Dendritic cell treated with granulocyte-macrophage colony-stimulating factor and Interleukin-4, amounts not matched to agents 40 ng/mL and 50 ng/mL, for 4 days (primary cell): ENCODE measurements around the gene USP43.
A peak's percentile ranks its signal among the peaks of the same experiment; 100 is the strongest.
"Not testable (repeated sequence)": the region's sequence is repeated elsewhere in the genome, so short reads cannot be mapped to it uniquely, and the experiment has no call there.

Source experiments
- H3K27ac Mint-ChIP-seq: one replicate; pipeline ENCODE4 v1.8.0; 2022; ENCODE audit warnings: mild to moderate bottlenecking, mixed read lengths
- H3K27me3 Mint-ChIP-seq: one replicate; pipeline ENCODE4 v1.8.0; 2022; ENCODE audit warnings: mild to moderate bottlenecking, mixed read lengths
- H3K36me3 Mint-ChIP-seq: one replicate; pipeline ENCODE4 v1.8.0; 2022; ENCODE audit warnings: low read depth, mixed read lengths
- H3K4me1 Mint-ChIP-seq: one replicate; pipeline ENCODE4 v1.8.0; 2022; ENCODE audit warnings: low read depth, mixed read lengths
- H3K4me3 Mint-ChIP-seq: one replicate; pipeline ENCODE4 v1.8.0; 2022; ENCODE audit warnings: mild to moderate bottlenecking, moderate library complexity, mixed read lengths
- H3K9me3 Mint-ChIP-seq: one replicate; pipeline ENCODE4 v1.8.0; 2022; ENCODE audit warnings: mixed read lengths
- intact Hi-C: fragments of 100-400 bp; cut with micrococcal nuclease; formaldehyde crosslinking; loops from one replicate; pipeline ENCODE4 v1.15.0; 2022

Gene USP43

GRCh38 chr17:9636501-9636900 is 8.8 kb upstream of the USP43 start:
- Mint-ChIP-seq H3K9me3 (no peaks in the 10 kb centered on the region), H3K27me3 (peaks cover 9% of the 10 kb centered on the region), H3K4me3 (no peak overlapping the region), H3K4me1 (no peaks in the 10 kb centered on the region), H3K36me3 (no peaks in the 10 kb centered on the region), H3K27ac (no peak overlapping the region)
- intact Hi-C loops = no loop called here

- H3K9me3 Mint-ChIP-seq, intact Hi-C loops, H3K27ac Mint-ChIP-seq, H3K4me1 Mint-ChIP-seq, H3K36me3 Mint-ChIP-seq, H3K4me3 Mint-ChIP-seq: not testable (repeated sequence)
- H3K27me3 Mint-ChIP-seq = peaks cover 12% of the 10 kb centered on the region
Measured at GRCh38 chr17:9640388-9640787, 4.9 kb upstream of the USP43 start.

- Mint-ChIP-seq H3K27me3 (peaks cover 34% of the 10 kb centered on the region), H3K4me3 (no peak overlapping the region)
Measured at GRCh38 chr17:9643611-9644010, 1.7 kb upstream of the USP43 start.

GRCh38 chr17:9645851-9646545 is 681 bp downstream of the USP43 start:
- Mint-ChIP-seq H3K36me3 (no peaks in the 10 kb centered on the region), H3K4me1 (peaks cover 23% of the 10 kb centered on the region), H3K9me3 (no peaks in the 10 kb centered on the region), H3K27me3 (peaks cover 39% of the 10 kb centered on the region), H3K4me3 (peak overlapping the region; percentile 59), H3K27ac (no peak overlapping the region)
- intact Hi-C loops = no loop called here

More at GRCh38 chr17:9643611-9644010, 1.7 kb upstream of the USP43 start:
- no peaks in the 10 kb centered on the region for H3K36me3 Mint-ChIP-seq
- H3K9me3 Mint-ChIP-seq = no peaks in the 10 kb centered on the region
- intact Hi-C loops = no loop called here
- peaks cover 19% of the 10 kb centered on the region for H3K4me1 Mint-ChIP-seq
- H3K27ac Mint-ChIP-seq = no peak overlapping the region

GRCh38 chr17:9646546-9646885 is 1.2 kb downstream of the USP43 start:
- Mint-ChIP-seq H3K27me3 (peaks cover 39% of the 10 kb centered on the region), H3K9me3 (no peaks in the 10 kb centered on the region)

GRCh38 chr17:9647014-9647413 is 1.7 kb downstream of the USP43 start:
- intact Hi-C loops = no loop called here
- Mint-ChIP-seq H3K4me3 (no peak overlapping the region), H3K27ac (no peak overlapping the region), H3K27me3 (peaks cover 39% of the 10 kb centered on the region), H3K9me3 (no peaks in the 10 kb centered on the region), H3K4me1 (peaks cover 23% of the 10 kb centered on the region), H3K36me3 (no peaks in the 10 kb centered on the region)

More at GRCh38 chr17:9646546-9646885, 1.2 kb downstream of the USP43 start:
- Mint-ChIP-seq H3K36me3 (no peaks in the 10 kb centered on the region), H3K4me3 (no peak overlapping the region), H3K4me1 (peaks cover 23% of the 10 kb centered on the region), H3K27ac (no peak overlapping the region)
- intact Hi-C loops = no loop called here

GRCh38 chr17:9648521-9649110 is 3.3 kb downstream of the USP43 start:
- H3K36me3 Mint-ChIP-seq = no peaks in the 10 kb centered on the region
- no peaks in the 10 kb centered on the region for H3K9me3 Mint-ChIP-seq
- H3K27me3 Mint-ChIP-seq = peaks cover 39% of the 10 kb centered on the region
- no peak overlapping the region for H3K4me3 Mint-ChIP-seq
- intact Hi-C loops = no loop called here
- peaks cover 23% of the 10 kb centered on the region for H3K4me1 Mint-ChIP-seq
- no peak overlapping the region for H3K27ac Mint-ChIP-seq

- Mint-ChIP-seq H3K4me1 (no peaks in the 10 kb centered on the region), H3K27ac (no peak overlapping the region), H3K36me3 (no peaks in the 10 kb centered on the region), H3K9me3 (no peaks in the 10 kb centered on the region), H3K4me3 (no peak overlapping the region), H3K27me3 (no peaks in the 10 kb centered on the region)
- intact Hi-C loops = no loop called here
Measured at GRCh38 chr17:9658593-9659211, 13.4 kb downstream of the USP43 start.

GRCh38 chr17:9661027-9661426 is 15.7 kb downstream of the USP43 start:
- Mint-ChIP-seq H3K4me1 (peaks cover 6% of the 10 kb centered on the region), H3K27me3 (no peaks in the 10 kb centered on the region), H3K4me3 (no peak overlapping the region), H3K36me3 (no peaks in the 10 kb centered on the region), H3K9me3 (peaks cover 11% of the 10 kb centered on the region), H3K27ac (no peak overlapping the region)
- intact Hi-C loops = no loop called here

GRCh38 chr17:9663511-9663910 is 18.2 kb downstream of the USP43 start:
- H3K27me3 Mint-ChIP-seq, H3K4me3 Mint-ChIP-seq, H3K27ac Mint-ChIP-seq, H3K4me1 Mint-ChIP-seq, intact Hi-C loops, H3K36me3 Mint-ChIP-seq: not testable (repeated sequence)
- peaks cover 11% of the 10 kb centered on the region for H3K9me3 Mint-ChIP-seq

GRCh38 chr17:9666461-9667050 is 21.2 kb downstream of the USP43 start:
- no peak overlapping the region for H3K27ac Mint-ChIP-seq
- H3K27me3 Mint-ChIP-seq = peaks cover 3% of the 10 kb centered on the region
- H3K9me3 Mint-ChIP-seq = peaks cover 11% of the 10 kb centered on the region
- intact Hi-C loops = no loop called here
- H3K4me1 Mint-ChIP-seq = peaks cover 6% of the 10 kb centered on the region
- H3K36me3 Mint-ChIP-seq = no peaks in the 10 kb centered on the region
- no peak overlapping the region for H3K4me3 Mint-ChIP-seq

GRCh38 chr17:9668517-9668916 is 23.2 kb downstream of the USP43 start:
- intact Hi-C loops = no loop called here
- H3K4me3 Mint-ChIP-seq = no peak overlapping the region
- H3K27ac Mint-ChIP-seq = no peak overlapping the region
- peaks cover 6% of the 10 kb centered on the region for H3K4me1 Mint-ChIP-seq
- H3K36me3 Mint-ChIP-seq = no peaks in the 10 kb centered on the region
- H3K27me3 Mint-ChIP-seq = peaks cover 3% of the 10 kb centered on the region
- peaks cover 11% of the 10 kb centered on the region for H3K9me3 Mint-ChIP-seq

GRCh38 chr17:9669551-9670008 is 24.3 kb downstream of the USP43 start:
- H3K27ac Mint-ChIP-seq = no peak overlapping the region
- peaks cover 11% of the 10 kb centered on the region for H3K9me3 Mint-ChIP-seq
- no peaks in the 10 kb centered on the region for H3K36me3 Mint-ChIP-seq
- no peaks in the 10 kb centered on the region for H3K4me1 Mint-ChIP-seq
- intact Hi-C loops = no loop called here
- no peak overlapping the region for H3K4me3 Mint-ChIP-seq
- H3K27me3 Mint-ChIP-seq = peaks cover 3% of the 10 kb centered on the region

- Mint-ChIP-seq H3K4me1 (no peaks in the 10 kb centered on the region), H3K27ac (no peak overlapping the region), H3K36me3 (no peaks in the 10 kb centered on the region), H3K27me3 (peaks cover 3% of the 10 kb centered on the region), H3K9me3 (peaks cover 3% of the 10 kb centered on the region), H3K4me3 (no peak overlapping the region)
- intact Hi-C loops = no loop called here
Measured at GRCh38 chr17:9670596-9670995, 25.3 kb downstream of the USP43 start.
